GM10266 (cell line): ENCODE measurements around the gene ORMDL3.
"Not testable (repeated sequence)": the region's sequence is repeated elsewhere in the genome, so short reads cannot be mapped to it uniquely, and the experiment has no call there.

Source experiments
- DNase-seq: peaks from one replicate; pipeline ENCODE4 v3.0.0; 2012; ENCODE audit errors: extremely low spot score
- CTCF ChIP-seq: IDR thresholded peaks from 2 replicates; pipeline ENCODE4 v1.5.1; 2012; ENCODE audit warnings: mild to moderate bottlenecking, low read depth; ENCODE audit not compliant: control insufficient read depth, insufficient read depth; ENCODE audit errors: missing control alignments

ORMDL3 gene

GRCh38 chr17:39950871-39951348 lies 23.5 kb upstream of the ORMDL3 start:
- no peak for TF ChIP-seq CTCF
- no peak for DNase-seq

GRCh38 chr17:39949028-39949427 lies 21.6 kb upstream of the ORMDL3 start:
- no peak for DNase-seq
- TF ChIP-seq CTCF, result no peak

GRCh38 chr17:39948489-39948828 lies 21.1 kb upstream of the ORMDL3 start:
- DNase-seq, result not testable (repeated sequence)

- TF ChIP-seq CTCF, result no peak
- DNase-seq, result no peak
Measured at GRCh38 chr17:39946551-39947330, 19.3 kb upstream of the ORMDL3 start.

GRCh38 chr17:39944393-39944711 lies 17.0 kb upstream of the ORMDL3 start:
- TF ChIP-seq CTCF, result no peak
- DNase-seq, result no peak

- no peak for DNase-seq
- TF ChIP-seq CTCF, result no peak
Measured at GRCh38 chr17:39943702-39944392, 16.4 kb upstream of the ORMDL3 start.

- TF ChIP-seq CTCF, result peak; percentile 41
- peak; percentile 72 for DNase-seq
Measured at GRCh38 chr17:39939588-39940419, 12.4 kb upstream of the ORMDL3 start.
